Osteoblast (primary cell): ENCODE data around the gene ANO6. TPM values are rescaled to one million over a fixed set of nuclear protein-coding genes. Genes with fewer than 3 reads are reported as not detected.
"Not testable (repeated sequence)": the region's sequence is repeated elsewhere in the genome, so short reads cannot be mapped to it uniquely, and the experiment has no call there.

ENCODE experiments used
- DNase-seq: peaks from one replicate; pipeline ENCODE4 v3.0.0; 2011; ENCODE audit warnings: low spot score, mixed read lengths; ENCODE audit not compliant: insufficient read length; ENCODE audit errors: missing footprints
- H2AFZ ChIP-seq: 2 replicates; pipeline ENCODE4 v1.6.0; 2011; ENCODE audit warnings: mild to moderate bottlenecking, low read length
- H3K27ac ChIP-seq: 2 replicates; pipeline ENCODE4 v1.5.1; 2011; ENCODE audit warnings: mild to moderate bottlenecking, low read depth, low read length, moderate library complexity
- H3K27me3 ChIP-seq: 2 replicates; pipeline ENCODE4 v1.6.0; 2012; ENCODE audit warnings: mild to moderate bottlenecking, control low read depth, inconsistent platforms, low read length, moderate library complexity; ENCODE audit not compliant: insufficient read depth
- H3K36me3 ChIP-seq: 2 replicates; pipeline ENCODE4 v1.5.1; 2011; ENCODE audit warnings: mild to moderate bottlenecking, low read length, control low read depth, moderate library complexity; ENCODE audit not compliant: insufficient read depth
- H3K4me1 ChIP-seq: 2 replicates; pipeline ENCODE4 v1.5.1; 2011; ENCODE audit warnings: mild to moderate bottlenecking, low read length, control low read depth, moderate library complexity; ENCODE audit not compliant: insufficient read depth
- H3K4me2 ChIP-seq: 2 replicates; pipeline ENCODE4 v1.6.0; 2011; ENCODE audit warnings: mild to moderate bottlenecking, low read length; ENCODE audit not compliant: insufficient read depth
- H3K4me3 ChIP-seq: fragments of 200-600 bp; sonication (generic); 3 replicates; pipeline ENCODE4 v1.5.1; 2012; ENCODE audit warnings: mild to moderate bottlenecking, low read length, inconsistent platforms; ENCODE audit not compliant: insufficient read depth
- H3K79me2 ChIP-seq: 2 replicates; pipeline ENCODE4 v1.6.0; 2012; ENCODE audit warnings: mild to moderate bottlenecking, low read length, control low read depth, inconsistent platforms; ENCODE audit not compliant: insufficient read depth
- H3K9me3 ChIP-seq: 2 replicates; pipeline ENCODE4 v1.5.1; 2011; ENCODE audit warnings: low read depth, low read length, control low read depth
- H4K20me1 ChIP-seq: 2 replicates; pipeline ENCODE4 v1.6.0; 2012; ENCODE audit warnings: mild to moderate bottlenecking, low read length, control low read depth; ENCODE audit not compliant: insufficient read depth
- CTCF ChIP-seq: IDR thresholded peaks from 2 replicates; pipeline ENCODE4 v1.5.1; 2011; ENCODE audit warnings: mild to moderate bottlenecking, low read depth, low read length, moderate library complexity; ENCODE audit errors: extremely low read depth
- total RNA-seq: library from RNA; depleted of rRNA; stranded (reverse); fragments of >200 nt; gene quantifications from 2 replicates; pipeline ENCODE4 v1.2.3, GENCODE V29; 2012

ANO6 gene
- total RNA-seq, 1 donor, result 49.9 TPM

- no peak overlapping the region for H3K27ac ChIP-seq
- no peaks in the 10 kb centered on the region for H3K79me2 ChIP-seq
- H3K4me2 ChIP-seq, result no peak overlapping the region
- H3K36me3 ChIP-seq, result peaks cover 13% of the 10 kb centered on the region
- no peak for TF ChIP-seq CTCF
- no peaks in the 10 kb centered on the region for H4K20me1 ChIP-seq
- no peak for DNase-seq
- H3K9me3 ChIP-seq, result no peaks in the 10 kb centered on the region
- no peak overlapping the region for H2AFZ ChIP-seq
- H3K4me3 ChIP-seq, result no peak overlapping the region
- no peaks in the 10 kb centered on the region for H3K4me1 ChIP-seq
- no peaks in the 10 kb centered on the region for H3K27me3 ChIP-seq
Measured at GRCh38 chr12:45389426-45389825, 173.5 kb downstream of the ANO6 start.

DNA sequence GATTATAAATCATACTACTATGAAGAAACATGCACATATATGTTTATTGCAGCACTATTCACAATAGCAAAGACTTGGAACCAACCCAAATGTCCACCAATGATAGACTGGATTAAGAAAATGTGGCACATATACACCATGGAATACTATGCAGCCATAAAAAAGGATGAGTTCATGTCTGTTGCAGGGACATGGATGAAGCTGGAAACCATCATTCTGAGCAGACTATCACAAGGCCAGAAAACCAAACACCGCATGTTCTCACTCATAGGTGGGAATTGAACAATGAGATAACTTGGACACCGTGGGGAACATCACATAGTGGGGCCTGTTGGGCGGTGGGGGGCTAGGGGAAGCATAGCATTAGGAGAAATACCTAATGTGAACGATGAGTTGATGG, 181.6 kb downstream of the ANO6 start:
- H3K9me3 ChIP-seq, H3K4me2 ChIP-seq, H2AFZ ChIP-seq, H3K79me2 ChIP-seq, DNase-seq, H3K4me1 ChIP-seq, H3K27ac ChIP-seq, H3K36me3 ChIP-seq, H4K20me1 ChIP-seq, H3K27me3 ChIP-seq, H3K4me3 ChIP-seq: not testable (repeated sequence)

DNA sequence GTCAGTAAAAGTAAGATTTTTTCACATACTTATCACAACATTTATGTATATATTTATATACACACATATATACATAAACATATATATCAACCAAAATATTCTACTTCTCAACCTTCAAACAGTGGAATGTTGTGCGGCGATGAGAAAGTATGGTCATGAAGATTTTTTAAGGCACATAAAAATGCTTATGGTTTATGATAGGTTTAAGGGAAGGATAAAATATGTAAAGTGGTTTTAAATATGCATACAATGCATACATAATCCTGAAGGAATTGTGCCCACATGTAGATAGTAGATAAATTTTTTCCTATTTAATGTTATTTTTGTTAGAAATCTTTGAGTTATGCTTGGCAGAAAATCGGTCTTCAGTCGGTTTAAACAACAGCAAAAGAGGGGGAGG, 182.7 kb downstream of the ANO6 start:
- DNase-seq, result no peak
- Histone ChIP-seq H3K79me2 (no peaks in the 10 kb centered on the region), H3K27me3 (no peaks in the 10 kb centered on the region), H3K4me1 (no peaks in the 10 kb centered on the region), H4K20me1 (no peaks in the 10 kb centered on the region), H3K36me3 (peaks cover 15% of the 10 kb centered on the region), H2AFZ (no peak overlapping the region), H3K4me3 (no peak overlapping the region), H3K4me2 (no peak overlapping the region), H3K27ac (no peak overlapping the region), H3K9me3 (no peaks in the 10 kb centered on the region)
- no peak for TF ChIP-seq CTCF

DNA sequence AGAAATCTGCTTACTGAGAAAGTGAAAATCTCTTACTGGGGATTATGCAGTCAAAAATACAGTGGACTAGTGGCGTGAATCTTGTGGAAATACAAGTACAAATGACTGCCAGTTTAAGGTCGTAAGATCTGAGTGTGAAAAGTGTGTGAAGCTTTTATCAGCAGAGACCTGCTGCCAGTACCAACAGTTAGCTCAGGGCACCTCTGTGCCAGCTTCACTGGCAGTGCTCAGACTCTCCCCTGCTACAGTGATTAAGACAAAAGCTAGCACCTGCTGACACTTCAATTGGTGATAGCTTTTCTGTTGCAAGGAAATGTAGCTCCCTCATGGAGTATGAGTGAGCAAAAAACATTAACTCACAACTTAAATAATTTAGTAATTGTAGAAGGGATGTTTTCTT, 185.1 kb downstream of the ANO6 start:
- Histone ChIP-seq H3K79me2 (no peaks in the 10 kb centered on the region), H3K36me3 (peaks cover 26% of the 10 kb centered on the region), H3K27ac (no peak overlapping the region), H2AFZ (no peak overlapping the region), H3K4me1 (no peaks in the 10 kb centered on the region), H3K4me2 (no peak overlapping the region), H3K27me3 (no peaks in the 10 kb centered on the region), H3K9me3 (no peaks in the 10 kb centered on the region), H4K20me1 (no peaks in the 10 kb centered on the region), H3K4me3 (no peak overlapping the region)
- DNase-seq, result no peak
- no peak for TF ChIP-seq CTCF

DNA sequence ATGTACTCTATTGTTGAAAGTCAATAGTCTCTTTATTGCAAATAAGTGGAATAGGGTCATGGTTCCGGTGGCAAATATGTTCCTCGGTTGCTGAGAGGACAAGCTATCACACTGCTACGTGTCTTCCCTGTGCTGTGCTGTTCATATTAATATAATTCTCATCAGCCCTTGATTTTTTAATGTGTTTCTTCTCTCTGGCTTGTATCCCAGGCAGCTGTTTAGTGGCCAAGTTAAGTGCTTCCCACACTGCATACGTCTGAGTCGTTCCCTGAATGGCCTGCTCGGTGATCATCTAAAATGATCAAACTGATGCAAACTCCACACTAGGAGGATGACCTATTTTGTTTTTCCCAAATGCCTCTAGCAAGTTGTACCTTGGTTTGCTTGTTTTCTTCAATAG, 186.4 kb downstream of the ANO6 start:
- no peak overlapping the region for H3K4me2 ChIP-seq
- H3K27me3 ChIP-seq, result no peaks in the 10 kb centered on the region
- no peaks in the 10 kb centered on the region for H3K4me1 ChIP-seq
- H3K36me3 ChIP-seq, result peaks cover 27% of the 10 kb centered on the region
- H2AFZ ChIP-seq, result no peak overlapping the region
- no peak for TF ChIP-seq CTCF
- H3K79me2 ChIP-seq, result no peaks in the 10 kb centered on the region
- H3K4me3 ChIP-seq, result no peak overlapping the region
- H4K20me1 ChIP-seq, result no peaks in the 10 kb centered on the region
- H3K27ac ChIP-seq, result no peak overlapping the region
- no peaks in the 10 kb centered on the region for H3K9me3 ChIP-seq
- no peak for DNase-seq
